Umbilical cord (tissue), 2 donors: Measurements from ENCODE around the gene AFF1. TPM values are rescaled to one million over a fixed set of nuclear protein-coding genes. Genes with fewer than 3 reads are reported as not detected.
"Not testable (repeated sequence)": the region's sequence is repeated elsewhere in the genome, so short reads cannot be mapped to it uniquely, and the experiment has no call there.

Source experiments
- DNase-seq: peaks from one replicate; pipeline ENCODE4 v3.0.0-alpha.2; 2015; ENCODE audit warnings: low spot score
- total RNA-seq: library from RNA; depleted of rRNA; stranded (reverse); fragments of >200 nt; gene quantifications from one replicate; pipeline ENCODE4 v1.2.3, GENCODE V29; 2014; ENCODE audit warnings: low replicate concordance; ENCODE audit not compliant: insufficient read depth

Gene AFF1
- total RNA-seq, 1 donor from 2014 or later: 19.3 TPM

- DNase-seq: no peak
Observed at GRCh38 chr4:86977621-86978184, 42.9 kb downstream of the AFF1 start.

GRCh38 chr4:86978709-86979108 lies 43.9 kb downstream of the AFF1 start:
- no peak for DNase-seq

DNA sequence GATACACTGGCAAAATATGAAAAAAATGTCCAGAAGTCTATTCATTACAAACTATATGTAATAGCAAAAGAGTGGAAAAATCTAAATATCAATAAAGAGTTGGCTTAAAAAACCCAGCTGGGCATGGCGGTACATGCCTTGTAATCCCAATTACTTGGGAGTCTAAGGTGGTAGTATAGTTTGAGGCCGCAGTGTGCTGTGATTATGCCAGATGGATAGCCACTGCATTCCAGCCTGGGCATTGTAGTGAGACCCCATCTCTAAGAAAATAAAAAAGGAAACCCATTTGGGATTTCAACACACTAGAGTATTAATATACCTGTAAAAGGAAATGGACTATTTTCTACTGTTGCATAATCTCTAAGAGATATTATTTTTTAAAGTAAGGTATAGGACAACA lies 45.4 kb downstream of the AFF1 start:
- DNase-seq: no peak

DNA sequence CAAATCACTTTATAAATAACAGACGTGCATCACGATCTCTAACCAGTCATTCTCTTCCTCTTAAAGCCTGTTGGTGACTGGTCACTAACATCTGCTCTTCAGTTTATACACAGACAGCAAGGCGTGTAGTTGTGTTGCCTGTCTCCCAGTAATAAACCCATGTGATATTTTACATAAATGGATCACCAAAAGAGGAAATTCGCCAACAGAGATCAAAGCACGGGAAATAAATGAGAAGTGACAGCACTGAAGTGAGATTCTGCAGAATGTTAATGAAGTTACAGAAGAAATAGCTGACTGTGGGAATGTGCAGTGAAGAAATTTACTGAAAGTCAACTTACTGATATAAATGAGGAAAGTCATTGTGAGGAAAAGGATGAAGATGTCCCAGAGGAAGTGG lies 47.0 kb downstream of the AFF1 start:
- DNase-seq: no peak

DNA sequence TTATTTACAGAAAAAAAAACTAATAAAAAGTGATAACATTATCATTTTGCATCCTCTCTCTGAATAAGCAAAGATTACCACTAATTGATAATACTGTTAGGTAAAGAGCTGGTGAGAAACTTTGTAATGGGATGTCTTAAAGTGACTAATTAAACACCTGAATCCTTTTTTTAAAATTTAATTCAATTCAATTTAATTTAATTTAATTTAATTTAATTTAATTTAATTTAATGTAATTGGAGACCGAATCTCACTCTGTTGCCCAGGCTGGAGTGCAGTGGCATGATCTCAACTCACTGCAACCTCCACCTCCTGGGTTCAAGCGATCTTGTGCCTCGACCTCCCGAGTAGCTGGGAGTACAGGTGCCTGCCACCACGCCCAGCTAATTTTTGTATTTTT lies 51.0 kb downstream of the AFF1 start:
- not testable (repeated sequence) for DNase-seq

DNA sequence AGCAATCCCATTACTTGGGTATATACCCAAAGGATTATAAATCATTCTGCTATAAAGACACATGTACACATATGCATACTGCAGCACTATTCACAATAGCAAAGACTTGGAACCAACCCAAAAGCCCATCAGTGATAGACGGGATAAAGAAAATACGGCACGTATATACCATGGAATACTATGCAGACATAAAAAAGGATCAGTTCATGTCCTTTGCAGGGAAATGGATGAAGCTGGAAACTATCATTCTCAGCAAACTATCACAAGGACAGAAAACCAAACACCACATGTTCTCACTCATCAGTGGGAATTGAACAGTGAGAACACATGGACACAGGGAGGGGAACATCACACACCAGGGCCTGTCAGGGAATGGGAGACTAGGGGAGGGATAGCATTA lies 54.8 kb downstream of the AFF1 start:
- not testable (repeated sequence) for DNase-seq

DNA sequence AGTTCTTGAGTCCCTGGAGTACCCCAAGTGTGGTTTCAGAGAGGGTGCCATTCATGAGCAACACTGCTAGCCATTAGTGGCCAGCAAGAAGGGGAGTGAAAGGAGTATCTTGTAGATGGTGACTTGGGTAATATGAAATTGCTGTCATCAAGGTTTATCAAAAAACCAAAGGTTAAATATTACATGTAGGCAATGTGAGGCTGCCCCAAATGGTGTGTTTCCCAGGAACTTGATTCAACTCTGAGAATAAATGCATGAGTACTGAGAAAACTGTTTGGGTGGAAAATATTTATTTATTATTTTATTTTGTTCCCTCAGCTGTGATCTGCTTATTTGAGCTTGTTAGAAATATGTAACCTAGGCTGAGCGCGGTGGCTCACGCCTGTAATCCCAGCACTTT lies 55.7 kb downstream of the AFF1 start:
- DNase-seq: no peak

DNA sequence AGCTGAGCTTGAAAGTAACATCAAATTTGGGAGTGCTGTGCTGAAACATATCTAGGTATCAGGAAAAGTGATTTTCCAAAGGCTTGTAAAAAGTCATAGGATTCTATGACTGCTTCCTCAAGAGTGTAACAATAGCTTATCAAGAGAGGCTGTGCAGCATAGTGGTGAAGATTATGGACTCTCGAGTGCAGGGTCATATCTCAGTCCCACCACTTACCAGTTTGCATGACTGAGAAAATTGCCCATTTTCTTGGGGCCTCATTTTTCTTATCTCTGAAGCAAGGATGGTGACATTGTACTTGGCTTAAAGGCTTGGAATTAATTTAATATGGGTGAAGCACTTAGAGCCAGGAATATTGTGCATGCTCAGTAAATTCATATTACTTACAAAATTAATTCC lies 57.2 kb downstream of the AFF1 start:
- DNase-seq: no peak

DNA sequence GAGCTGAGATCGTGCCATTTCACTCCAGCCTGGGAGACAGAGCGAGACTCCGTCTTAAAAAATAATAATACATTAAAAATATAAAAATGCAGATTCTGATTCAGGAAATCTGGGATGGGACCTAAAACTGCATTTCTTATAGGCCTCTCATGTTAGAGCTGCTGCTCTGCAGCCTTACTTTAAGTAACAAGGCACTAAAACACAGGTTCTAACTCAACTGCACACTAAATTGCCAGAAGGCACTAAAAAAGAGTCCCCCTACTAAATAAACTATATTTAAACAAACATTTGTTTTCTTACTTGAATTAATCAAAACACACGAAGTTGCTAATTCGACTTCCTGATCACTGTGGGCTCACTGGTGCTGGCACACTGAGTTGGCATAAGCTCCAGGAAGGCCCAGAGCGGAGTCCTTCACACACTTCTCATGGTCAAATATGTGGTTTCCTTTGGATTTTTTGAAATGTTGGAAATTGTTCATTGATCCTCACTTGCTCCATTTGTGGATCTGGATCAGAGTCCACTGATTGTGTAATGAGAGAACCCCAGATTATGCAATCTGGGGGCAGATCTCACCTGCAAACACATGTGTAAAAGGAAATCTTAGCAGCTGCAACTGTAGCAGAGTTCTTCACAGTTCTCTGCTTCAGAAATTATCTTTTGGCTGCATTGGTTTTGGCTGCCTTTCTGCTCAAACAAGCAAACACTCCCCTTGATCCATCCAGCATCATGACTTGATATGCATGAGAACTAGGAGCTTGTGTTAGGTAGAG lies 59.3 kb downstream of the AFF1 start:
- DNase-seq: no peak

GRCh38 chr4:86994686-86995085 lies 59.9 kb downstream of the AFF1 start:
- no peak for DNase-seq

- DNase-seq: not testable (repeated sequence)
Observed at GRCh38 chr4:86996510-86996909, 61.7 kb downstream of the AFF1 start.

- DNase-seq: no peak
Observed at GRCh38 chr4:86999136-86999643, 64.4 kb downstream of the AFF1 start.

GRCh38 chr4:87002682-87003043 lies 67.9 kb downstream of the AFF1 start:
- DNase-seq: no peak

- DNase-seq: no peak
Observed at GRCh38 chr4:87003266-87003665, 68.5 kb downstream of the AFF1 start.

- no peak for DNase-seq
Observed at GRCh38 chr4:87005369-87005689, 70.5 kb downstream of the AFF1 start.

DNA sequence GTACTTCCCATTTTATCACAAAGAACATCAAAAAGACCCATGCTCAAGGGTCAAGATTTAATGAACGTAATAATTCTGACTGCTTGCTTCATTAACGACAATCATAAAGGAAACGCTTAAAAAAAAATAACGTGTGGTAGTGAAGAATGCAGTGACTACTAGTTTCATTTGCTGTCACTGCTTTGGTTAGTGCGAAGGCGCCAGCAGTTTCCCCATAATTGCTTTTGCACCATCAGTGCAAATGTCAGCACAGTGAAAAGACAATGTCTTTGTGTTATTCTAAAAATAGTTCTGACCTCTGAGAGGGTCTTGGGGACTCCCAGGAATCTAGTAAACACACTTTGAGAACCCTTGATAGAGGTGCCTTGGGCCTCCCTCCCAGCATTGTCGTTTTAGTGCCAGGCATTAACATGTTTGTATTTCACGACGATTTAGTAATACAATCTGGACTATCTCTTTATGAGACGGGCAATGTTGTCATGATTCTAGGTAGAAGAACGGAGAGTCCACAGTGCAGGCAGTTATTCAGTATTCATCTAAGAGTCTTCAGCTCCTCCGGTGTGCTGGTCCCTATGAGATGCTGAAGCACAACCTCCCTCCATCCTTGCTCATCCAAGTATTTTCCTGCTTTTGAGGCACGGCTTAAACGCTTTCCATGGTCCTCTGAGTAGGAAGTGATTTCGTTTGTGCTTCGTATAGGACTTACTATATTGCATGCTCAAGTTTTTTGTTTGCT lies 71.0 kb downstream of the AFF1 start:
- DNase-seq: no peak

DNA sequence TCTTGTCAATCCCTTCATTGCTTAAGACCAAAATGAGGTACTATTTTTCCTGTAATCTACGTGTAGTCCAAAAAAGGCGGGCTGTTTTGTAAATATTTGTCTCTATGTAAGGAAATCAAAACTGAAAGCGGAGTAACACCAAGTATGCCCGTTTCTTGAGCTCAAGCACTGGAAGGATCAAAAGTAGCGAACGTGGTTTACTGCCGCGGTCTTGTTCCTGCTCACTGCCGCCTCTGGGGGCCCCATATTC lies 71.5 kb downstream of the AFF1 start:
- no peak for DNase-seq

- peak; percentile 96 for DNase-seq
Observed at GRCh38 chr4:87006676-87007527, 72.1 kb downstream of the AFF1 start.

GRCh38 chr4:87007528-87008446 lies 73.0 kb downstream of the AFF1 start:
- DNase-seq: peak; percentile 84

DNA sequence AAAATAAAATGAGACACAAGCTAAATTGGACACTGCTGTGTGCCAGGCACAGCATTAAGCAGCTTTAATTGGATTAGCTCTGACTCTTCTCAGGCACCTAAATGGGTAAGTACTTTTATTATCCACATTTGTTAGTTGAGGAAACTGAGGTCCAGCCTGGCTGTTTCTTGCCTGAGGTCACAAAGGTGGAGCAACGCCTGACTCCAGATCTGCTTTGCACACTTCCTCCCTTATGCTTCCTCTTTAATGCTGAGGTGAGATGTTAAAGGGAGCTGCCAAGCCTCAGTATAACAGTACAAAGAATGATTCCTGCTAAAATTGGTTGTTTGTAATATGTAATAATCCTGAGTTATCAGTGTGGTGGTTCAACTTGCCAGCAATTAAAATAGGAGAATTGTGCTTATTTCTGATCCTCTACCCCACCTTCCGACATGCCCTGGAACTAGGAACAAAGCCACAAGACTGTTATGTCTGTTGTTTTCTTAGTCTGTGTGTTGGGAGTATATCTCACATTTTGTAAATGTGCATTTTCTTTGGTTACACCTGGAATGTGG lies 74.4 kb downstream of the AFF1 start:
- no peak for DNase-seq

DNA sequence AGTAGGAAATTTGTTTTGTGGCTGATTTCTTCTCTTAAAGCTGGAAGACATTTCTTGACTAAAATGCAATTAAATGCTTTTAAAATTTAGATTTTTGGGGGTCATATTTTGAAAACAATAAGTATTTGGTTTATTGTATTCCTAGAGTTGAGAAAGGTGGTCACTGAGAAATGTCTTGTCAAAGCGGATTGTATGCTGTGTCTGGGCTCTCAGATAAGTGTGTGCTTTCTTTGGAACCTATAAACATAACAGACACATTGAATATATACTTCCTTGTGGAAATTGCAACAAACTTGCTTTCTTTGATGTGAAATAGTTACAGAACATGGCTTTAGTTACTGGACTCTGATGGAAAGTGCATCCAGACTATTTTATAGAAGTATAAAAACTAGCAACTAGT lies 75.4 kb downstream of the AFF1 start:
- no peak for DNase-seq
